K562 (cell line): Measurements from ENCODE around the gene CDC20B. TPM values are rescaled to one million over a fixed set of nuclear protein-coding genes. Genes with fewer than 3 reads are reported as not detected.

ENCODE experiments used
- ATAC-seq: fragments of 200-7000 bp; cut with Tn5 transposase; 3 replicates; pipeline ENCODE4 v1.9.1; 2020; ENCODE audit warnings: moderate library complexity
- BruUV-seq: library from RNA; stranded (reverse); fragments of 400-500 nt; replicated peaks from 2 replicates; lab custom pipeline; 2021; lab: Mats Ljungman, UMichigan
- CTCF ChIA-PET: fragments of 300-600 bp; formaldehyde crosslinking; extraction: SDS; loops from one replicate; lab custom pipeline; 2021; ENCODE audit warnings: low intra/inter-chr PET ratio; lab: Yijun Ruan, JAX
- POLR2A ChIA-PET: fragments of 300-600, 350-650 bp; sonication (Branson Sonifier 250); formaldehyde crosslinking; extraction: SDS; loops from one replicate; lab custom pipeline; 2021; ENCODE audit warnings: antibody characterized with exemption, inconsistent platforms; lab: Yijun Ruan, JAX
- DNase-seq, 4 experiments: peaks; one replicate each; pipeline versions ENCODE4 v3.0.0 to v3.0.0-alpha.2; 2011 to 2018; ENCODE audit warnings: low spot score in 3 of 4, mixed read lengths in 3 of 4; ENCODE audit errors: extremely low read depth in 1 of 4
- FAIRE-seq: peaks from 2 replicates; lab custom pipeline; 2011; peaks lifted over from hg19 to GRCh38; lab: Jason Lieb, UNC
- H2AFZ ChIP-seq: 2 replicates; pipeline ENCODE4 v1.6.0; 2011; ENCODE audit warnings: low read depth, low read length, control low read depth, inconsistent platforms
- H3K27ac ChIP-seq: fragments of 200-600 bp; 3 replicates; pipeline ENCODE4 v1.8.0; 2011; ENCODE audit warnings: low read depth, mild to moderate bottlenecking, control low read depth, inconsistent platforms, low read length, moderate library complexity, mixed read lengths; ENCODE audit errors: extremely low read depth
- H3K27me3 ChIP-seq, 2 experiments: fragments of 300-600 bp in 1 of 2; 2 replicates in 1 of 2; 3 replicates in 1 of 2; pipeline versions ENCODE4 v1.6.0 to v1.8.0; 2011; ENCODE audit warnings: inconsistent platforms in 2 of 2, low read length in 2 of 2, mild to moderate bottlenecking in 1 of 2, mixed read lengths in 1 of 2, moderate library complexity in 1 of 2; ENCODE audit not compliant: control insufficient read depth in 2 of 2, insufficient read depth in 2 of 2
- H3K36me3 ChIP-seq: fragments of 300-600 bp; 3 replicates; pipeline ENCODE4 v1.8.0; 2011; ENCODE audit warnings: mild to moderate bottlenecking, low read length, inconsistent platforms; ENCODE audit not compliant: control insufficient read depth, insufficient read depth
- H3K4me1 ChIP-seq, 2 experiments: fragments of 200-600 bp in 1 of 2; replicated peaks in 1 of 2; 2 replicates in 1 of 2; 3 replicates in 1 of 2; pipeline versions ENCODE4 v1.5.1 to v1.8.0; 2011; ENCODE audit warnings: inconsistent platforms in 2 of 2, low read length in 2 of 2, mild to moderate bottlenecking in 1 of 2, mixed read lengths in 1 of 2, moderate library complexity in 1 of 2; ENCODE audit not compliant: control insufficient read depth in 2 of 2, insufficient read depth in 2 of 2
- H3K4me2 ChIP-seq: 2 replicates; pipeline ENCODE4 v1.6.1; 2011; ENCODE audit warnings: low read length, control low read depth, inconsistent platforms, mixed read lengths; ENCODE audit not compliant: insufficient read depth
- H3K4me3 ChIP-seq: fragments of 200-600 bp; sonication (generic), shearing (Covaris generic); 2 replicates; pipeline ENCODE4 v1.5.1; 2016; ENCODE audit warnings: control low read depth, inconsistent platforms
- H3K79me2 ChIP-seq: fragments of 200-600 bp; 3 replicates; pipeline ENCODE4 v1.8.0; 2011; ENCODE audit warnings: low read length, inconsistent platforms; ENCODE audit not compliant: control insufficient read depth, insufficient read depth
- H3K9ac ChIP-seq, 2 experiments: 2 replicates each; pipeline versions ENCODE4 v1.6.0 to v1.6.1; 2011; ENCODE audit warnings: low read depth in 2 of 2, low read length in 2 of 2, control low read depth in 1 of 2, inconsistent platforms in 1 of 2, mild to moderate bottlenecking in 1 of 2, mixed read lengths in 1 of 2; ENCODE audit not compliant: insufficient read depth in 1 of 2
- H3K9me1 ChIP-seq: one replicate; pipeline ENCODE4 v1.6.0; 2011; ENCODE audit warnings: inconsistent platforms, mild to moderate bottlenecking, low read length, moderate library complexity; ENCODE audit not compliant: control insufficient read depth, insufficient read depth
- H3K9me3 ChIP-seq: replicated peaks from 2 replicates; pipeline ENCODE4 v1.5.1; 2011; ENCODE audit warnings: low read depth, low read length, inconsistent platforms; ENCODE audit not compliant: control insufficient read depth, insufficient read depth
- H4K20me1 ChIP-seq: replicated peaks from 2 replicates; pipeline ENCODE4 v1.6.1; 2011; ENCODE audit warnings: low read length, inconsistent platforms, mixed read lengths; ENCODE audit not compliant: control insufficient read depth, insufficient read depth
- ARHGAP35 ChIP-seq: fragments of 450-650 bp; IDR thresholded peaks from 2 replicates; pipeline ENCODE4 v1.6.1; 2018; ENCODE audit not compliant: partially characterized antibody
- EHMT2 ChIP-seq: fragments of 450-650 bp; IDR thresholded peaks from 2 replicates; pipeline ENCODE4 v1.6.1; 2018; ENCODE audit warnings: antibody characterized with exemption
- IRF9 ChIP-seq: fragments of 450-650 bp; IDR thresholded peaks from 2 replicates; pipeline ENCODE4 v1.6.1; 2016; ENCODE audit warnings: missing biosample characterization, missing genetic modification characterization
- NR0B1 ChIP-seq: fragments of 450-650 bp; IDR thresholded peaks from one replicate; pipeline ENCODE4 v1.6.1; 2018; ENCODE audit warnings: mild to moderate bottlenecking, moderate library complexity; ENCODE audit not compliant: partially characterized antibody
- NR3C1 ChIP-seq: sonication (generic); formaldehyde crosslinking; IDR thresholded peaks from 2 replicates; pipeline ENCODE4 v1.8.1; 2022; ENCODE audit warnings: missing genetic modification reagents
- RBM15 ChIP-seq: fragments of 200-400 bp; formaldehyde crosslinking; IDR thresholded peaks from 2 replicates; pipeline ENCODE4 v1.6.1; 2018; ENCODE audit warnings: mild to moderate bottlenecking, low read length, moderate library complexity; ENCODE audit not compliant: insufficient read depth
- ZFP1 ChIP-seq: fragments of 450-650 bp; formaldehyde crosslinking; IDR thresholded peaks from 2 replicates; pipeline ENCODE4 v1.4.0; 2020; ENCODE audit warnings: mild to moderate bottlenecking, mixed read lengths
- ZNF121 ChIP-seq: sonication (generic); formaldehyde crosslinking; conservative IDR thresholded peaks from 2 replicates; pipeline ENCODE4 v1.8.0; 2022; ENCODE audit warnings: missing genetic modification reagents
- ZNF511 ChIP-seq: sonication (generic); formaldehyde crosslinking; IDR thresholded peaks from 2 replicates; pipeline ENCODE4 v1.8.0; 2022; ENCODE audit warnings: mild to moderate bottlenecking, missing genetic modification reagents
- WGBS: fragments of 100-300 bp; shearing (Covaris generic); methylation state at CpG from one replicate; pipeline ENCODE4 v1.1.6; 2016; ENCODE audit warnings: low coverage, mixed read lengths; ENCODE audit not compliant: insufficient coverage; ENCODE audit errors: missing lambda C conversion rate; 5-methylcytosine and 5-hydroxymethylcytosine counted together
- in situ Hi-C: fragments of 300-500 bp; cut with MboI; formaldehyde crosslinking; loops from 4 replicates; pipeline ENCODE4 v1.15.0; 2018; ENCODE audit warnings: inconsistent platforms, mixed read lengths
- intact Hi-C: fragments of 100-400 bp; cut with micrococcal nuclease; formaldehyde crosslinking; loops from 2 replicates; pipeline ENCODE4 v1.14.2; 2022
- polyA plus RNA-seq, 8 experiments: library from polyadenylated mRNA; depleted of rRNA in 4 of 8; stranded (reverse) in 5 of 8; unstranded in 3 of 8; fragments of >200 nt; fragmentation: Nextera tagmentation in 2 of 8; fragmentation: Illumina TruSeq in 1 of 8; extraction: Ambion mirVana in 2 of 8; extraction: Trizol in 1 of 8; gene quantifications; 2 replicates each; pipeline versions ENCODE4 v1.2.1 to v1.2.3, GENCODE V29; 2011 to 2014; ENCODE audit warnings: inconsistent platforms in 1 of 8, missing spikeins in 1 of 8
- total RNA-seq, 7 experiments: library from RNA; depleted of rRNA in 6 of 7; stranded (reverse); fragments of >200 nt in 6 of 7; fragmentation: Illumina TruSeq in 2 of 7; extraction: Trizol in 2 of 7; gene quantifications; 2 replicates each; pipeline versions ENCODE4 v1.2.1 to v1.2.3, GENCODE V29; 2011 to 2021; ENCODE audit warnings: low replicate concordance in 1 of 7
- TF ChIP-seq, protein P1 (sequence below), 2 experiments: fragments of 450-650 bp; IDR thresholded peaks; 2 replicates each; pipeline ENCODE4 v1.6.1; 2016
- TF ChIP-seq, protein P2 (sequence below): sonication (generic); formaldehyde crosslinking; IDR thresholded peaks from 2 replicates; pipeline ENCODE4 v1.8.1; 2023; ENCODE audit warnings: mild to moderate bottlenecking, missing genetic modification reagents

The CDC20B gene
- total and polyA plus RNA-seq, 9 of the 15 experiments (the other 6 are each of a cell fraction or from before 2014, with no cell fraction given): 0.04 TPM; not detected in 8

DNA sequence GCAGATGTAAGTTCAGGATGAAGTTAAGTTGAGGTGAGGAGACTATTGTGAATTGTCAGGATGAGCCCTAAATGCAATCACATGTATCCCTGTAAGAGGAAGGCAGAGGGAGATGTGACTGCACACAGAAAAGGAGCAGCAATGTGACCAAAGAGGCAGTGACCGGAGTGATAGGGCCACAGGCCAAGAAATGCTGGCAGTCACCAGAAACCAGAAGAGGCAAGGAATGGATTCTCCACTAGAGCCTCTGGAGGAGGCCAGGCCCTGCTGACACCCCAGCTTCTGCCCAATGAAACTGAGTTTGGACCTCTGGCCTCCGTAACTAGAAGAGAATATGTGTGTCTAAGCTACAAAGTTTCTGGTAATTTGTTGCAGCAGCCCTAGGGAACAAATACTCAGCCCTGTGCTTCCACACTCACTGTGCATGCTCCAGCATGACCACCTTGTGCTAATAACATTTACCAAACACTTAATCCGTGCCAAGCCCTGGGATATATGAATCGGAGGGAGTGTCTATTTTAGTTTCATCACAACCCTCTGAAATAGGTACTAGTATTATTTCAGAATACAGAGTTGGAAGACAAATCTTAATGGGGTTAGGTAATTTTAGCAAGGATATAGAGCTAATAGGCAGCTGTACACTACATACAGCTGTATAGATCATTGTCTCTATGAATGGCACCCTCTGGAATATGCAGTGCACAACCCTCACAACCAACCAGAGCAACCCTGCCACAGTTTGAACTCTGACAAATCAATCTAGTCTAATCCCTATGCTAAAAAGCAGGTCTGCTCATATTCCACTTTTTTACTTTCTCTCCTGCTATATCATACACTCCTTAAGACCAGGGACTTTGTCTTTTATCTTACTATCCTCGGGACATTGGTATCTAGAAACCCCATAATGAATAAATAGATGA lies 20.8 kb downstream of the CDC20B start:
- Histone ChIP-seq H3K27ac (no peak overlapping the region), H3K9ac (no peak overlapping the region), H3K9me1 (no peaks in the 10 kb centered on the region), H4K20me1 (no peaks in the 10 kb centered on the region), H3K4me1 (no peaks in the 10 kb centered on the region), H2AFZ (no peak overlapping the region), H3K9me3 (no peaks in the 10 kb centered on the region), H3K79me2 (no peaks in the 10 kb centered on the region), H3K4me3 (no peak overlapping the region), H3K4me2 (no peak overlapping the region), H3K36me3 (no peaks in the 10 kb centered on the region), H3K27me3 (peaks cover 10 to 22% of the 10 kb centered on the region in 2 experiments)
- in situ Hi-C loops (loop anchor here (10.0 kb wide), 1 partner anchor 247 kb away; no protein-coding TSS in a partner anchor), intact Hi-C loops (no loop called here)
- FAIRE-seq (no peak), DNase-seq (no peak), ATAC-seq (no peak)
- ChIA-PET CTCF (no interaction called here), POLR2A (interaction anchor here (0.6 to 1.5 kb wide), 3 partner anchors 8 to 366 kb away, joined by 3 to 4 read pairs (median 3); partner anchors contain the start of gene GPX8)
- WGBS: 0% methylated on average over 5 of the region's 5 CpGs
- BruUV-seq: no TSS peak
- TF ChIP-seq RBM15 (no peak), ARHGAP35 (no peak), ZNF121 (CRISPR knock-in tag) (no peak), EHMT2 (no peak), NR0B1 (no peak), IRF9 (no peak), ZFP1 (CRISPR knock-in tag) (no peak), ZNF511 (no peak), NR3C1 (no peak)
- TF ChIP-seq, protein P1, sequence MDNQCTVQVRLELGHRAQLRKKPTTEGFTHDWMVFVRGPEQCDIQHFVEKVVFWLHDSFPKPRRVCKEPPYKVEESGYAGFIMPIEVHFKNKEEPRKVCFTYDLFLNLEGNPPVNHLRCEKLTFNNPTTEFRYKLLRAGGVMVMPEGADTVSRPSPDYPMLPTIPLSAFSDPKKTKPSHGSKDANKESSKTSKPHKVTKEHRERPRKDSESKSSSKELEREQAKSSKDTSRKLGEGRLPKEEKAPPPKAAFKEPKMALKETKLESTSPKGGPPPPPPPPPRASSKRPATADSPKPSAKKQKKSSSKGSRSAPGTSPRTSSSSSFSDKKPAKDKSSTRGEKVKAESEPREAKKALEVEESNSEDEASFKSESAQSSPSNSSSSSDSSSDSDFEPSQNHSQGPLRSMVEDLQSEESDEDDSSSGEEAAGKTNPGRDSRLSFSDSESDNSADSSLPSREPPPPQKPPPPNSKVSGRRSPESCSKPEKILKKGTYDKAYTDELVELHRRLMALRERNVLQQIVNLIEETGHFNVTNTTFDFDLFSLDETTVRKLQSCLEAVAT (IDR thresholded peaks at IDR 0.05): no peak
- TF ChIP-seq, protein P2, sequence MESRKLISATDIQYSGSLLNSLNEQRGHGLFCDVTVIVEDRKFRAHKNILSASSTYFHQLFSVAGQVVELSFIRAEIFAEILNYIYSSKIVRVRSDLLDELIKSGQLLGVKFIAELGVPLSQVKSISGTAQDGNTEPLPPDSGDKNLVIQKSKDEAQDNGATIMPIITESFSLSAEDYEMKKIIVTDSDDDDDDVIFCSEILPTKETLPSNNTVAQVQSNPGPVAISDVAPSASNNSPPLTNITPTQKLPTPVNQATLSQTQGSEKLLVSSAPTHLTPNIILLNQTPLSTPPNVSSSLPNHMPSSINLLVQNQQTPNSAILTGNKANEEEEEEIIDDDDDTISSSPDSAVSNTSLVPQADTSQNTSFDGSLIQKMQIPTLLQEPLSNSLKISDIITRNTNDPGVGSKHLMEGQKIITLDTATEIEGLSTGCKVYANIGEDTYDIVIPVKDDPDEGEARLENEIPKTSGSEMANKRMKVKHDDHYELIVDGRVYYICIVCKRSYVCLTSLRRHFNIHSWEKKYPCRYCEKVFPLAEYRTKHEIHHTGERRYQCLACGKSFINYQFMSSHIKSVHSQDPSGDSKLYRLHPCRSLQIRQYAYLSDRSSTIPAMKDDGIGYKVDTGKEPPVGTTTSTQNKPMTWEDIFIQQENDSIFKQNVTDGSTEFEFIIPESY (CRISPR knock-in tag): no peak
